OCI-M1 (cell line): ENCODE measurements around the gene DOCK8.

Experiments used
- DNase-seq: peaks from one replicate; lab custom pipeline; 2025; lab: John Stamatoyannopoulos, UW

Gene DOCK8

DNA sequence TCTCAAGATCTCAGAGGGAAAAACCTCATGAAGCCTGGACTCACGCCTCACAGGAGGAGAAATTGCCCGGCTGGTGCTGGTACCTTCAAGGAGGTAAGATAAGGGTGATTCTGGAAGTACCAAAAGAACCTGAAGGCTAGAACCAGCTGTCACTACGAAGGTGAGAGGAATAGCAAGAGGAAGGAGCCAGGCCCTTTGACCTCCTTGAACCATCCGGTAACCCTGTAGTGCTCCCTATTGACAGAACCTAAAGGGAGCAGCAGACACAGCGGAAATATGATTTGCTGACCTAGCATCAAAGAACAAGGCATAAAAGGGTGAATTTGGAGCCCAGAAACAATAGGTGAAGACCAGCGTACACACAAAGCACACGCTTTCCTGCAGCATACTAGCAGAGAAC, 92.2 kb downstream of the DOCK8 start:
- DNase-seq = peak; percentile 47

DNA sequence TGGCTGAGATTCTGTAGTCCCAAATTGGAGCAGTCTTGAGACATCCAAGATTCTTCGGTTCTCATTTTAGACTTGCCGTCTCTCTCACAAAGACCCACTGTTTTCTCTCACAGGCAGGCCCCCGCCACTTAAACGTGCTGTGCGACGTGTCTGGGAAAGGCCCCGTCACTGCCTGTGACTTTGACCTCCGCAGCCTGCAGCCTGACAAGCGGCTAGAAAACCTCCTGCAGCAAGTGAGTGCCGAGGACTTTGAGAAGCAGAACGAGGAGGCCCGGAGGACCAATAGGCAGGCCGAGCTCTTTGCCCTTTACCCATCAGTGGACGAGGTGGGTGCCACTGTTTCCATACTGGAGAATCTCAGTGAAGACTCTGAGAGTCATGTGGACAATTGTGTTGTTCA, 97.2 kb downstream of the DOCK8 start:
- no peak for DNase-seq

DNA sequence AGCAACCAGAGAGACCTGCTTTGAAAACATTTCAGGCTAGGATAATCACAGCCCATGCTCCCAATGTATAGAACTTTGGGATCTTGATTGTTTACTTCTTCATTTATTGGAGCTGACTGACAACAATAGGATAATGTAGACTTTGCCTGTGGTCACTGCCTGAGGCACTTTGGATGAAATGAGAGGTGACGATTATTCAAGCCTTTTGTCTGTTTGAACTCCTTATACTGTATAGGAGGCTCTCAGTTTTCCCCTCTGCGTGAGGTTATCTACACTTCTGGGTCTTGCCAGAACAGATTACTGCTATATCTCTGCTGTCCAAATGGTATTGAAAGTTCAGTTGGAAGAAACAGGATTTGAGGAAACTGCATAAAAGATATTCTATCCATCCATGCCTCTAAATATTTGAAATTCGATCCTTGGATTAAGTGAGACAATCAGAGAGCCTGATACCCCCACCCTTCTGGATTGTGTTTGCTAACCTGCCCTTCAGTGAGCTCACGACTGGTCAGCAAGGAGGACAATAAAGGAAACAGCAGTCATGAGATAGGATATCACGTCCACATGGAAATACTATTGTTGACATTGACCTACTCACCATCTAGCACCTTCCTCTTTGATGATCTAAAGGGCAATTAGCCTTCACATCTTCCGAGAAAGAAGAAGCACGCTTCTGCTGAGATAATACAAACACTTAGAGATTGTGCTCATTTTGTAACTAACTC, 98.1 kb downstream of the DOCK8 start:
- DNase-seq = peak; percentile 1

DNA sequence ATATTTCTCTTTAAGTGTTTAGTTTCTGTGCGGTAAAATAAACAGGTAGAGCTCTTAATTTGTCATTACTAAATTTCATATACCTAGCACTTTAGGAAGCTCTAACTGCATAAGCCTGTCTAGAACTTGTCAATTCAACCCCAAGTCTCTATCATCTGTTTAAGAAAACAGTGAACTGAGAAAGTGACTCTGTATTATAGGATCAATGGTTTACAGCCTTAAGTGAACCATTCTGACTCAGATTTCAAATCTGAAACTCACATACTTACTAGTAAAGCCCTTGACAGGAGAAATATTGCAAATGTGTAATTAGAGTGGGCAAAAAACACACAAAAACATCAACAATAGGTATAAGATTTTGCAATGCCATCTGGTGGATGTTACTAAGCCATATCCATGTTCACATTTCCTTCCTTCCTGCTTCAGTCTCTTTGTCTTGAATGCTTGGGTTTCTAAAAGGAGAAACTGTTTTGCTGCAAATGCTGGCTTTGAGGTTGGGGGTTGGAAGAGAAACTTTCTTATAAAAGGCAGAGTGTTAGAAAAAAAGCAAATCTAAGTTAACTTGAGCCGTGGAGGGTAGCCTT, 101.8 kb downstream of the DOCK8 start:
- DNase-seq = no peak

DNA sequence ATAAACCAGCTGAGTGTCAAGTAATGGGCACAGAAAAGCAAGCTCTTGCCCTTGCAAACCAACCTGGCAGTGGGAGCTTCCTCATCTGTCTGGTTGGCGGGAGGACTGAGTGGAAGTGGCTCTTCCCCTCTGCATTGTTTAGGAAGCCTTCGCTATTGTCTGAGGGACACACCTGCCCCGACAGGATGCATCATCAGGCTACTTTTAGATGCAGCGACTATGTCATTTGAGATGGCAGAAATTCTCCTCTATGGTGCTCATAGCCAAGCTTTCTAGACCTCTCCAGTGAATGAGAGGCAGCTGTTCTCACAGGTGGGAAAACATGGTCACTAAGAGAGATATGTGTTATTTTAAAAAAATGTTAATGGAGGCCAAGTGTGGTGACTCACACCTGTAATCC, 104.0 kb downstream of the DOCK8 start:
- DNase-seq = no peak

DNA sequence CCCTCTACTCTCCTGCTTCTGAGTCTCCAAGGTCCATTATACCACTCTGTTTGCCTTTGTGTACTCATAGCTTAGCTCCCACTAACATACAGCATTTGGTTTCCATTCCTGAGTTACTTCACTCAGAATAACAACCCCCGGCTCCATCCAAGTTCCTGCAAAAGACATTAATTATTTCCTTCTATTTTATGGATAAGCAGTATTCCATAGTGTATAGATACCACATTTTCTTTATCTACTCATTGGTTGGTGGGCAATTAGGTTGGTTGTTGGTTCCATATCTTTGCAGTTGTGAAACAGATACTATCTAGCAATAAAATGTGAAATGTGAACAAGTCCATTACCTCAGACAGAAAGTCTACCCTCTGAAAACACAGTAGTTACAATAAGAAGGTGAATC, 110.3 kb downstream of the DOCK8 start:
- DNase-seq = no peak

DNA sequence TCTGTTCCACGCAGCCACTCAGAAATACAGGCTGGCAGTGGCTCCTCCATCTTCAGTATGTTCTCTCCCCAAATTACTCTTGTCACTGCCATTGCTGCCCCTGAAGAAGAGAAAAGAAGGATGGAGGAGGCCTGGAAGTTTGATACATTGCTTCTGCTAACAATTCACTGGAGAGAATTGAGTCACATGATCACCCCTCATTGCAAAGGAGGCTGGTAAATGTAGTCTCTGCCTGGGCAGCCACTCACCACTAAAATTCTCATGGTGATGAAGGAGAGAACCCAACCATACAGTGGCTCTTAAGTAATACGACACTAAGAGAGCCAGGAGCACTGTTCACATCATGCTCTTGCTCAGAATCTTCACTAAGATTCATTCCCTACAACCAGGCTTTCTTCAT, 112.0 kb downstream of the DOCK8 start:
- no peak for DNase-seq

DNA sequence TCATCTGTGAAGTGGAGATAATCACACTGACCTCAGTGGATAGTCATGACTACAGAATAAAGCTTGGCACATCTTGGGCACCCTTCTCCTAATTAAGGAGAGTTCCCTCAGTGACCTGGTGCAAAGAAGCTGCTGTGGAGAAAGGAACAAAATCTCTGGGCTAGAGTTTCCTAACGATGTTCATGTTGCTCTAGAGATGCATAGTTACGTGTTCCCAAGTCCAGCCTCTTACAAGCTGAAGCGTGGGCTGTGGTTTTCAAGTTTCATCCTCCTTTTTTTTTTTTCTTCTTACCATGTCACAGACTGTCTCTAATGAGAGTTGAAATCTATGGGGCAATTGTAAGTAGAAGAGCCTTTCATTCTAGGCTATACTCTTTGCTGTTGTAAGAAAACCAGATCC, 113.8 kb downstream of the DOCK8 start:
- no peak for DNase-seq

DNA sequence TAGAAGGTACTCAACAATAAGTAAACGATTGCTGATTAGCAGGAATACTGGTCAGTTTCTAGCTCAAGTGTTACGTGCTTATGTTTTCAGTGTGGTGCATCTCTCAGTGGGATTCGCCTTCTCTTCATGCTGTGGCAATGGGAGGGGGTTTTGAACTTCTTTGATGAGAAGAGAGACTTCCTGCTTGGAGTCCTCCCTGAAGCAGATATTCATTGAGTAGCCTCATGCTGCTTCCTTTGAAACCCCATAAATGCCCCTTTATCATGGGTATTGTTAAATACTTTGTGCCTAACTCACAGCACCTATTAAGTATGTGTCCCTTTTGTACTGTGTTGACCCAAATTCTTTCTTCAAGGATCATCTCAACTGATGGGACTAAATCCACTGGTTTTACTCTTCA, 116.5 kb downstream of the DOCK8 start:
- no peak for DNase-seq

DNA sequence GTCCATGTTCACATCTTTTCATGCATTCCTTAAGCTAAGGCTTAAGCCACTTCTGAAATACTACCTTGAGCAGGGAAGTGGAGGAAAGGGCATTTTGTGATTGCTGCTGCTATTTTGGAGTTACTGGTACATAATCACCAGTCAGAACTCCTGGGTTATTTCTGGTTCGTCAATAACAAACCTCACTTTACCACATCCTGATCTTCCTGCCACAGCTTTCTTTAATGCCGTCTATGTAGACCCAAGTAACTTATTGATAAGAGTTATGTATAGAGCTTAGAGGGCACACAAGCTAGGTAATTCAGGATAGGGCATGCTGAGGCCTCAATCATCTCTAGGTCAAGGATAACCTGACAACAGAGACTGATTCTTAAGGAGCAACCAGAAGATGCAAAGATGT, 120.7 kb downstream of the DOCK8 start:
- no peak for DNase-seq

DNA sequence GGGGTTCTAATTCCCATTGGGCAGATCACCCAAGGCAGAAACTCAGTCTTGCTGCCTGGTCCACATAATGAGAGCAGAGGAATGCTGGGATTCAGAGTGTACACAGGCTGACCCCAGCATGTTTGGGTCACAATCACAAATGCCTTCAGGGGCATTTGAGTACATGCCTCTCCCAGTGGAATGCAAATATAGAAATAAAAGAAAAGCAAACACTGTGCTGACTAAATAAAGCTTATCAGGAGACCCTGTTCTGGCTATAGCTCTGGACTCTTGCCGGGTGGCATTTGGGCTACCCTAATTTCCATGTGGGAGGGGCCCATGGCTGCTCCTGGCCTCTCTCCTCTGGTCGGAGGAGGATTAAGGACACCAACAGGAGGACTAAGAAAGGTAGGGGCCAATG, 121.4 kb downstream of the DOCK8 start:
- DNase-seq = no peak

DNA sequence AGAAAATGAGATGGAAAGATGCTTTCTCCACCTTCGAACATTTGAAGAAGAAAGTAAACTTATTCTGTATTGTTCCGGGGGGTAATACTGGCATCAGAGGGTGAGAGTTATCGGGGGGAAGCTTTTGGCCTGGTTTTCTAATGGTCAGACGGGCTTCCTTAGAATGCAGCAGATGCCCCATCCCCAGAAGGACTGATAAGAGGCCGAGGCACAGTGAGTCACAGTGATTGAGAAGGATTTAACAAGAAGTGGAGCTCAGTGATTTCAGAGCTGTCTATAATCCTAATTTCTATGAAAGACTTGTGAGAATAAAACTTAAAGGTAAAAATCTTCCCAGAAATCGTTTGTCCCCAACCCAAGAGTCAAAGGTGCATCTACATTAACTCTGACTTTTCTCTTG, 123.9 kb downstream of the DOCK8 start:
- DNase-seq = no peak

DNA sequence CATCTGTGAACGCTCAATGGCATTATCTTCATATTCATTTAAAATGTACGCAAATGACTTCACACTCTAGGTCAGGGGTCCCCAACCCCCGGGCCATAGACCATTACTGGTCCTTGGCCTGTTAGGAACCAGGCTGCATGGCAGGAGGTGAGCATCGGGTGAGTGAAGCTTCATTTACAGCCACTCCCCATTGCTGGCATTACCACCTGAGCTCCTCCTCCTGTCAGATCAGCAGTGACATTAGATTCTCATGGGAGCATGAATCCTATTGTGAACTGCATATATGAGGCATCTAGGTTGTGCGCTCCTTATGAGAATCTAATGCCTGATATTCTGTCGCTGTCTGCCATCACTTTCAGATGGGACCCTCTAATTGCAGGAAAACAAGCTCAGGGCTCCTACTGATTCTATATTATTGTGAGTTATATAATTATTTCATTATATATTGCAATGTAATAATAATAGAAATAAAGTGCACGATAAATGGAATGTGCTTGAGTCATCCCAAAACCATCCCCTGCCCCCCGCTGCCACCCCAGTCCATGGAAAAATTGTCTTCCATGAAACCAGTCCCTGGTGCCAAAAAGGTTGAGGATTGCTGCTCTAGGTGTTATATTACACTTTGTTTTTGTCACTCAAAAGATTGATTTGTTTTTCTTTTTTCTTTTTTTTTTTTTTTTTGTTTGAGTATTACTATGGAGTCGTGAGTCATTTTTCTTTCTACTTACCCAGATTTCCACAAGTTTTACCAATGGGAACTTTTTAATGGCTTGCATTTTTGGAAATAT, 127.2 kb downstream of the DOCK8 start:
- no peak for DNase-seq

DNA sequence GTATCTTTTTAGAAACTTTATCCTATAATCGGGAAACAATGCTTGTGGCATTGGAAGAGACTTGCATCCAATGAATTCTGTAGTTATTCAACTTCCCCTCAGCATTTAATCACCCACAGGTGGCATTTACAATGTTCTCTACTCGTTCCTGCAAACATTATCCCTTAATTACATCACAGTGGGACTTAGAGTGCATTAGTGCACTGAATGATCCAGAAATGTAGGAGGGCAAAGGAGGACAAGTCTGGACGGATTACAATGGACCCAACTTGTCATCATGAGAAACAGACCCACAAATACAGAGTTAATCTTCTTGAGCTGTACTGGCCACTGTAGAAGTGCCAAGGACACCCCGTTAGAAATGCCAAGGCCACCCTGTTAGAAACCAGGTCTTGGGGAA, 129.1 kb downstream of the DOCK8 start:
- no peak for DNase-seq

DNA sequence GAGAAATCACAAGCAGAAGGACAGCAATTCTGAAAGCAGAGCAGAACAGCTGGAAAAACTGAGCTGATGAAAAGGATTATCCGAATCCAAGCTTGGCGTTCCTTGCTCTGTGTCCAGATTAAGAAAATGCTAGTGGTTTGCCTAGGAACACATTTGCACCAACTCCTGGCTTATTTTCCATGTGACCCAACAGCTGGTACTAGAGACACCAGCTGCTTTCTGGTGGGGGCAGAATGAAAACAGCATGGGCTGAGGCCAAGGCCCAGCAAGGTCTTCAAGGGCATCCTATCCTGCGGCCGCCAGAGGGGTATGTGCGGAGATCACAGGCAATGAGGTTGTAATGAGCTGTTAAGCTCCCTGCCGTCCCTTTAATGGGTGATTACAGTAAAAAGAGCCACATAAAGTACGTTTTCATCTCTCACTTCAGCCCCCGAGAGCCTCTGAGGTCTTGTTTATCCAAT, 131.5 kb downstream of the DOCK8 start:
- no peak for DNase-seq

DNA sequence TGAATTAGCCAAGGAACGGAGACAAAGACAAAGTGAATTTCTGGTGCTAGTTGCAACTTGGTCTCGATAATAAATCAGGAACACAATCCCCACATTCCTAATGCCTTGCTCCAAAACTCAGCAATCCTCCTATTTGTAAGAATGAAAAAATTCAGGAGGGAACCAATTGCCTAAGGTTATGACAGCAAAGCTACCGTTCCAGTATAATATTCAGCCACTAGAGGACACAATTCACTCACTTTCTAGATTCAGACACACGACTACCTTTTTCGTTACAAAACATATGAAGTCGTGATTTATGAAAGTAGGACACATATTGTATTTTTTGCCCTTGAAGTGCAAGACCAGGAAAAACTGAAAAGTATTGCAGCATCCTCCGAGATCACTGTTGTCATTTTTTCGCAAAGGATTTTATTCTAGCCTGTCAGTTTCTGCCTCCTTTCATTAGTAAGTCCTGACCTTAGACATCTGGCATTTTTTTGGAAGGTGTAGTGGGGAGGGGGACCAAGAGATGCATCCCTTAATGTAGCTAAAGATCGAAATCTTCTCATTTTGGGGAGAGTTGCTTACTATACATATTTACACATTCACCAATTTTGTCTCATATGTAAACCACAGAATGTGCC, 133.1 kb downstream of the DOCK8 start:
- DNase-seq = no peak

DNA sequence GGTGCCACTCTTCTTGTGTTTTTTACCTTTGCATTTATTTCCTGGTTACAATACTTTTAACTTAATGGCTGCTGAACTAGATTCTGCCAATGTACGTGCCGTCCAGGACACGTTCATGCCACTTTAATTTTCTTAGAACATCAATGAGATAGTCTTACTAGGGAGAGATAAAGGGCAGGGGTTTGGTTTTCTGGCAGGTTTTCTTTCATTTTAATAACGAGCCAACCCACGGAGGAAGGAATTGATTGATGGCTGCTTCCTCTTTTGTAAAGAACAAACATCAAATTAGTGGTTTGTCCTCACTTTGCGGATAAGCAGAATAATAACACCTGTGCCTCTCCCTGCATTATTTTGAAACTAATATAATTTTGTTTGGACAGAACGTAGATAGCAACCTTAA, 135.7 kb downstream of the DOCK8 start:
- DNase-seq = peak; percentile 1

DNA sequence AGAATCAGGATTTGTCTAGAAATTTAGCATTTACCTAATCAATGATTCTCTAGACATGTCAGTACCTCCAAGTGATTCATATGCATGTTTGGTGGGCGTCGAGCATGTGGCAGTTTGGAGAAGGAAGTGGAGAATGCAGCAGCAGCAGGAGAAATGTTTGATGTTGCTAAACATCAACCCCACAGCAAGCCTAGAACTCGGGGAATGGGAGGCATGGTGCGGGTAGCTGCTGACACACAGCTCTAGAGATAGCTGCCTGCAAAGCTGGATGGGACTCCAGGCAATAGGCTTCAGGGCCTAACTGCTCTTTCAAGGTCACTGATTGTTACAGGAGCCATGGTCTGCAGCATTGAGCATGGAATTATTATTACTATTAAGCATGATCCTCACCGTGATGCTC, 137.3 kb downstream of the DOCK8 start:
- DNase-seq = no peak

DNA sequence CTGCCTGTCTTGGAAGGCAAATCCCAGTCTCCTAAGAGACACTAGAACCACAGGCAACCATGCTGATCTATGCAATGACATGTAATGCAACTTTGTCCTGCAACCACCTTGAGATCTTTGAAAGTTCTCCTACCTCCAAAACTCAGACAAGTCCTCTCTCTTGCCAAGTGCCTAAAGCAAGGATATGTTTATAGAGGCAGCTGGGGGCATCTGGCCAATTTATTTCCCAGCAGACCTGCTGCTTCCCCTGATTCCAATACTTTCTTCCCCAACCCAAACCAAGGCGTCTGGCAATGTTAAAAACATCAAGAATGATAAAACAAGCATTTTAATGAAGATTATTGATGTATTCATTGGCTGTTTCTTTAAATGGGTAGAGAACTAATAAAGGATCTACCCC, 138.4 kb downstream of the DOCK8 start:
- no peak for DNase-seq

DNA sequence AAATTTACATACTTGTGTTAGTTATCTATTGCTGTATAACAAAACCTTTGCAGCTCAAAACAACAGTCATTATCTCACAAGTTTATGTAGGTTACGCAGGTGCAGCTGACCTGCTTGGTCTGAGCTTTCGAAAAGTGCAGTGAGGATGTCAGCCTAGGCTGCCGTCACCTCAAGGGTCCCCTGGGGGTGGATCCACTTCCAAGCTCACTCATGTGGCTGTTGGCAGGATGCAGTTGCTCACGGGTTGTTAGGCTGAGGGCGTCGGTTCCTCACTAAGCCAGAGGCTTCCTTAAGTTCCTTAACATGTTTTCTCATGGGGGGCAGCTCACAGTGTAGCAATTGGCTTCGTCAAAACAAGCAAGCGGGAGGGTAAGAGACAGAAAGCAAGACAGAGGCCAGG, 139.8 kb downstream of the DOCK8 start:
- DNase-seq = no peak

DNA sequence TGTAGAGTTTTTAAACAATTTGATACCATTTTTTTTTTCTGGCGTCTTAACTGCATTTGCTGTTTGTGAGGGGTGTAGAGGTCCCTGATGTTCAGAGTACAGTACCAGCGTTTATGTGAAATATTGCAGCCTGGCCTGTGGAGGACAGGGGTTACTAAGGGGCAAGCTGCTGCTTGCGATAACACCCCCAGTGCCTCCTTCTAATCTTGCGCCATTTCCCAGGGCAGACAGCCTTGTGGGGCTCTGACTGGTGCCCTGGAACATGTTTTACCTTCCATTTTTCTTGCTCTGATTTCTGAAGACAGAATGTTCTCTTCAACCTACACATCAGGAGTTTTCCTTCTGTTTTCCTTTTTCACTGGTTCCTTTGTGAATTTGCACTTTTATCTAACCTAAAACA, 142.9 kb downstream of the DOCK8 start:
- DNase-seq = peak; percentile 20

DNA sequence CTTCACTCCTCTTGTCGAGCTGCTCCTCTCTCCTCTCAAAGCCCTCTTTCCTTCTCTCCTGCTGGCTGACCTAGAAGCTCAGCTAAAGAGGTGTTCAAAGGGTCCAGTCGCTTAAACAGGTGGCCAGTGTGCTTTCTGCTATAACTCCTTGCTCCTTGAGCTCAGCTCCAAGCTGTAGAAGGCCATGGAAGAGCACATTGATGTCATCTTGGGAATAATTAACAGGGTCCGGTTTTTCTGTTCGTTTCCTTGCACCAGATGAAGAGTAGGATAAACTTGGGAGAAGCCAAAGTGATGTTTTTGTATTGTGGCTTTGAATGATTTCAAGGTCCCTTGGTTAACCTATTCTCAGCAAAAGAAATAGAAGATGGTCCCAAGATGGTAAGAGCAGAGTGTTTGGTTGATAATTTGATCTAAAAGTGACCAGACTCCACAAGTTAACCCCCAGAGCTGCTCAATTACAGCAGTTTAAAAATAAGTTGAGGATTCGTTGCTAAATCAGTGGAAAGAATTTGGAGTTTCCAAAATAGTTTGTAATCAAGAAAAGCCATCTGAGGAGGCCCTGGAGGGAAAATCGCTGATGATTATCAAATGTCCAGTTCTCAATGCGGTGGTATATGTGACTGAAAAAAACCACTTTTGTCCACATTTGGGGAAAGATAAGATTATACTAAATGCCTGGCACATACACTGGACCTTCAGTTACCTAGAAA, 148.1 kb downstream of the DOCK8 start:
- DNase-seq = no peak
